Testis (tissue), 5 donors: ENCODE data around the gene PPBP. TPM values are rescaled to one million over a fixed set of nuclear protein-coding genes. Genes with fewer than 3 reads are reported as not detected.

Source experiments
- DNase-seq: peaks from one replicate; pipeline ENCODE4 v3.0.0-alpha.2; 2019
- H3K27ac ChIP-seq, 2 donors: fragments of 200-600 bp; sonication (generic); one replicate each; pipeline ENCODE4 v1.5.1; 2019
- H3K27me3 ChIP-seq: fragments of 200-600 bp; sonication (generic); one replicate; pipeline ENCODE4 v1.5.1; 2019
- H3K36me3 ChIP-seq: fragments of 200-600 bp; sonication (generic); one replicate; pipeline ENCODE4 v1.5.1; 2017; ENCODE audit warnings: low read depth; ENCODE audit errors: missing control alignments
- H3K4me1 ChIP-seq: fragments of 200-600 bp; sonication (generic); one replicate; pipeline ENCODE4 v1.5.1; 2019
- H3K4me3 ChIP-seq, 2 donors: fragments of 200-600 bp; sonication (generic); one replicate each; pipeline ENCODE4 v1.5.1; 2017 to 2019
- H3K9me3 ChIP-seq: fragments of 200-600 bp; sonication (generic); one replicate; pipeline ENCODE4 v1.5.1; 2017
- POLR2A ChIP-seq: fragments of 450-650 bp; IDR thresholded peaks from one replicate; pipeline ENCODE4 v1.6.1; 2017; ENCODE audit warnings: antibody characterized with exemption, mild to moderate bottlenecking, moderate library complexity
- WGBS, 2 donors: methylation state at CpG; one replicate each; pipeline ENCODE4 v1.1.5; 2018; 5-methylcytosine and 5-hydroxymethylcytosine counted together
- intact Hi-C: fragments of 100-400 bp; cut with DNase I; formaldehyde crosslinking; loops from one replicate; pipeline ENCODE4 v1.15.1; 2023; ENCODE audit warnings: low total_unique reads
- long read RNA-seq, 2 donors: transcript quantifications; one replicate each; lab custom pipeline, GENCODE V29; 2026
- polyA plus RNA-seq: library from polyadenylated mRNA; stranded (reverse); fragments of 350-450 nt; fragmentation: Illumina TruSeq; extraction: RNeasy Lipid Tissue Mini Kit (QIAGEN cat#74804); gene quantifications from one replicate; pipeline ENCODE4 v1.2.3, GENCODE V29; 2014; ENCODE audit warnings: low read depth, low replicate concordance; ENCODE audit not compliant: insufficient read depth
- total RNA-seq, 2 donors: library from RNA; depleted of rRNA; stranded (reverse); fragments of >200 nt; gene quantifications; one replicate each; pipeline ENCODE4 v1.2.3, GENCODE V29; 2016
- TF ChIP-seq, protein P1 (sequence below), 3 experiments: fragments of 450-650 bp in 2 of 3; fragments of 200-600 bp in 1 of 3; sonication (generic) in 1 of 3; IDR thresholded peaks; one replicate each; pipeline ENCODE4 v1.5.1; 2016 to 2019; ENCODE audit warnings: antibody characterized with exemption in 3 of 3, mild to moderate bottlenecking in 2 of 3, moderate library complexity in 1 of 3

The PPBP gene, protein sequence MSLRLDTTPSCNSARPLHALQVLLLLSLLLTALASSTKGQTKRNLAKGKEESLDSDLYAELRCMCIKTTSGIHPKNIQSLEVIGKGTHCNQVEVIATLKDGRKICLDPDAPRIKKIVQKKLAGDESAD
- total RNA-seq (not detected), polyA plus RNA-seq (not detected)
- long read RNA-seq, donor 1, partial matches to known transcripts, result 0 of 1 reads
- long read RNA-seq, donor 1, other reads (novel, unspliced or antisense), result 0 of 1 reads
- long read RNA-seq, donor 2, partial matches to known transcripts, result 0 of 4 reads
- long read RNA-seq, donor 2, other reads (novel, unspliced or antisense), result 0 of 4 reads

- WGBS, 2 donors, result 85 to 86% methylated on average over 2 of the region's 2 CpGs
- no peak for DNase-seq
- TF ChIP-seq, protein P1, sequence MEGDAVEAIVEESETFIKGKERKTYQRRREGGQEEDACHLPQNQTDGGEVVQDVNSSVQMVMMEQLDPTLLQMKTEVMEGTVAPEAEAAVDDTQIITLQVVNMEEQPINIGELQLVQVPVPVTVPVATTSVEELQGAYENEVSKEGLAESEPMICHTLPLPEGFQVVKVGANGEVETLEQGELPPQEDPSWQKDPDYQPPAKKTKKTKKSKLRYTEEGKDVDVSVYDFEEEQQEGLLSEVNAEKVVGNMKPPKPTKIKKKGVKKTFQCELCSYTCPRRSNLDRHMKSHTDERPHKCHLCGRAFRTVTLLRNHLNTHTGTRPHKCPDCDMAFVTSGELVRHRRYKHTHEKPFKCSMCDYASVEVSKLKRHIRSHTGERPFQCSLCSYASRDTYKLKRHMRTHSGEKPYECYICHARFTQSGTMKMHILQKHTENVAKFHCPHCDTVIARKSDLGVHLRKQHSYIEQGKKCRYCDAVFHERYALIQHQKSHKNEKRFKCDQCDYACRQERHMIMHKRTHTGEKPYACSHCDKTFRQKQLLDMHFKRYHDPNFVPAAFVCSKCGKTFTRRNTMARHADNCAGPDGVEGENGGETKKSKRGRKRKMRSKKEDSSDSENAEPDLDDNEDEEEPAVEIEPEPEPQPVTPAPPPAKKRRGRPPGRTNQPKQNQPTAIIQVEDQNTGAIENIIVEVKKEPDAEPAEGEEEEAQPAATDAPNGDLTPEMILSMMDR (IDR thresholded peaks at IDR 0.05), result no peak
- Histone ChIP-seq H3K27me3 (no peaks in the 10 kb centered on the region), H3K4me1 (no peaks in the 10 kb centered on the region), H3K36me3 (no peaks in the 10 kb centered on the region), H3K27ac (no peak within 1 kb of the TSS), H3K4me3 (no peak within 1 kb of the TSS), H3K9me3 (no peaks in the 10 kb centered on the region)
- intact Hi-C loops, result no loop called here
Observed at GRCh38 chr4:73988061-73988460, at the start of gene PPBP. Gene PPBP, minus strand, starts transcription at chr4:73988190. Its CDS starts 87 bp downstream, at chr4:73988103.

DNA sequence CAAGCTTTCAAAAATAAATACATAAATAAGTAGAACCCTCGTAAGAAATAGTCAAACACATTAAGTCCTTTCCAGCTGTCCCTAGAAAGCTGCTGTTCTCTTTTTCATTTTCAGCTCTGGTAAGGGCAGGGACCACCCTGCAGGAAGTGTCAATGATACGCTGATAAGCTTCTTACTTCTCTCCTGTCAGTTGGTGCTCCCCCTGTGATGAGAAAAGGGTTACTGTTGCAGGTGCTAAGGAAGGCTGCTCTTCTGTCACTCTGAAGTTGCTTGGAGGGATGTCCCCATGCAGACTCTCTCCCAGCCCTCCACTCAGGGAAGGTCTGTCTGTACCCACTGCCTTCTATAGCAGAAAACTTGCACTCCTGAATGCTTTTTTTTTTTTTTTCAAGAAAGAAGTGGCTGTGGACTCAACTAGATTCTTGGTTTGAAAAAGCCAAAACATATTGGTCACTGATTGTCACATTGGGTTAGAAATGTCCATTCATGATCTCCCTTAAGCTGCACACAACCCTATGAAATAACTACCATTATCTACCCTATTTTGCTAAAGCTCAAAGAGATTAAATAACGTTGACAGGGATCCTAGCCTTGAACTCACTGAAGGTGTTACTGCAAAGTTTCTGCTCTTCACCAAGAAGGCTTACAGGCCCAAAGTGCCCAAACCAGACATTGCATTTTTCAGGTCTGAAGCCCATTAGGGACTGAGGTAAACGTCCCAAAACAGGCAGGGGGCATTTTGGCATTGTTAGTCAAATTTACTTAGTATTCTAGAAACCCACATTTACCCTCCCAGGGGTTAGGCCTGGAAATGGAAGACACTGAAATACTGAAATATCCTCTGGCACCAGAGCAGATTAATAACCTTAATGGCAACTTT lies 49.3 kb upstream of the PPBP start:
- TF ChIP-seq POLR2A, result no peak
- TF ChIP-seq, protein P1 (IDR thresholded peaks at IDR 0.05), result no peak
- H3K27ac ChIP-seq, result no peak overlapping the region
- H3K9me3 ChIP-seq, result no peaks in the 10 kb centered on the region
- WGBS, 2 donors, result 55 to 56% methylated on average over 4 of the region's 4 CpGs
- DNase-seq, result no peak
- no peaks in the 10 kb centered on the region for H3K27me3 ChIP-seq
- H3K4me1 ChIP-seq, result peaks cover 6% of the 10 kb centered on the region
- no peak overlapping the region for H3K4me3 ChIP-seq
- intact Hi-C loops, result no loop called here
- H3K36me3 ChIP-seq, result no peaks in the 10 kb centered on the region

DNA sequence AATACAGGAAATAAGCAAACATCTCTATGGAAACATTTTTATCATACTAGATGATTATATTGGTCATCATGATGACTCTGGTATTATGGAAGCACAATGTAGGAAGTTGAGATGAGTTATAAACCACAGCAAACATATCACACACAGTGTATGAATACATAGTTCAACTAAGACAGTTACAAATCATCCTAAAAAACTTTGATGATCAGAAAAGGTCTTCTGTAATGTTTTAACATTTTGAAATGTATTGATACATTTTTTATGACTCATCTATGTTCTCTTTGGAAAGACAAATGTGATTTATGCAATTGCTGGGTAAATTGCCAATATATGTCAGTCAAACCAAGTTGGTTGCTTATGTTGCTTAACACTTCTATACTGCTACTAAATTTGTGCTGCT lies 45.7 kb upstream of the PPBP start:
- intact Hi-C loops, result no loop called here
- no peak for DNase-seq
- H3K9me3 ChIP-seq, result no peaks in the 10 kb centered on the region

DNA sequence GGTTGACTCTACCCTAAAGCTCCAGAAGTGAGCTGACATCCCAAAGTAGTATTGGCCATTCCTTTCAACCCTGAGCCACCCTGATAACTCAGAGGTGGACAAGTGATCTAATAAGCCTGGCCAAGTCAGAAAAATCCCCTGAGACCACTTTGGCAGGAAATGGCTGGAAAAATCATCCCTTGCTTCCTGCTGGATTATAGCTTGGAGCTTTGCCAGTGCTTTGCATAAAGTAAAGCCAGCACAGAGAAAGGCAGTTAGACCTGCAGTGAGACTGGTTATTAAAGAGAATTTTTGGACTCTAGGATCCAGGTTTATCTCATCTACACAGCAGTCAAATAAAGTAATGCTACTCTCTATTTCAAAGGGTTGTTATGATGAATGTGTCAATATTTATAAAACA lies 44.1 kb upstream of the PPBP start:
- TF ChIP-seq, protein P1 (IDR thresholded peaks at IDR 0.05), result no peak
- no peak for TF ChIP-seq POLR2A
- H3K36me3 ChIP-seq, result no peaks in the 10 kb centered on the region
- no peaks in the 10 kb centered on the region for H3K4me1 ChIP-seq
- no peak overlapping the region for H3K27ac ChIP-seq
- no peaks in the 10 kb centered on the region for H3K9me3 ChIP-seq
- H3K27me3 ChIP-seq, result no peaks in the 10 kb centered on the region
- DNase-seq, result no peak
- H3K4me3 ChIP-seq, result no peak overlapping the region
- intact Hi-C loops, result no loop called here

More for the DNA sequence above, 45.7 kb upstream of the PPBP start:
- no peak overlapping the region for H3K4me3 ChIP-seq
- H3K4me1 ChIP-seq, result peaks cover 2% of the 10 kb centered on the region
- TF ChIP-seq, protein P1 (IDR thresholded peaks at IDR 0.05), result no peak
- no peak for TF ChIP-seq POLR2A
- H3K27me3 ChIP-seq, result no peaks in the 10 kb centered on the region
- no peaks in the 10 kb centered on the region for H3K36me3 ChIP-seq
- H3K27ac ChIP-seq, result no peak overlapping the region
